Gastroesophageal sphincter (tissue), 4 donors: Measurements from ENCODE around the gene ABL2. TPM values are rescaled to one million over a fixed set of nuclear protein-coding genes. Genes with fewer than 3 reads are reported as not detected.

Source experiments
- ATAC-seq: fragments of 150-250 bp; one replicate; pipeline ENCODE4 v1.9.1; 2016; ENCODE audit warnings: mild to moderate bottlenecking, moderate library complexity
- H3K27ac ChIP-seq, 4 donors: fragments of 200-600 bp; sonication (generic) in 3 of 4; 1 replicate in 3 of 4; 2 replicates in 1 of 4; pipeline ENCODE4 v1.5.1; 2016 to 2019
- H3K27me3 ChIP-seq: fragments of 200-600 bp; sonication (generic); one replicate; pipeline ENCODE4 v1.5.1; 2019
- H3K36me3 ChIP-seq, 2 donors: fragments of 200-600 bp; sonication (generic); one replicate each; pipeline ENCODE4 v1.5.1; 2019; ENCODE audit warnings: control low read depth in 1 of 2
- H3K4me1 ChIP-seq, 3 donors: fragments of 200-600 bp; sonication (generic); 1 replicate in 2 of 3; 2 replicates in 1 of 3; pipeline ENCODE4 v1.5.1; 2016 to 2019; ENCODE audit warnings: control low read depth in 2 of 3
- H3K4me3 ChIP-seq, 2 donors: fragments of 200-600 bp; sonication (generic); one replicate each; pipeline ENCODE4 v1.5.1; 2019; ENCODE audit warnings: mild to moderate bottlenecking in 1 of 2, moderate library complexity in 1 of 2
- H3K9me3 ChIP-seq, 3 donors: fragments of 200-600 bp; sonication (generic); one replicate each; pipeline ENCODE4 v1.5.1; 2017 to 2019; ENCODE audit warnings: control low read depth in 2 of 3
- EP300 ChIP-seq: sonication (generic); formaldehyde crosslinking; IDR thresholded peaks from one replicate; pipeline ENCODE4 v1.6.1; 2017; ENCODE audit warnings: antibody characterized with exemption, mild to moderate bottlenecking
- POLR2A ChIP-seq, 2 donors: fragments of 450-650 bp; IDR thresholded peaks; one replicate each; pipeline ENCODE4 v1.6.1; 2017; ENCODE audit warnings: antibody characterized with exemption in 2 of 2, mild to moderate bottlenecking in 2 of 2, moderate library complexity in 1 of 2
- POLR2AphosphoS5 ChIP-seq: sonication (generic); formaldehyde crosslinking; IDR thresholded peaks from one replicate; pipeline ENCODE4 v1.6.1; 2017; ENCODE audit warnings: antibody characterized with exemption
- WGBS, 2 donors: methylation state at CpG; one replicate each; pipeline ENCODE4 v1.1.5; 2018; ENCODE audit warnings: low coverage in 1 of 2; 5-methylcytosine and 5-hydroxymethylcytosine counted together
- total RNA-seq, 4 donors: library from RNA; depleted of rRNA; stranded (reverse); fragments of >200 nt; gene quantifications; one replicate each; pipeline ENCODE4 v1.1.0, GENCODE V29; 2016
- TF ChIP-seq, protein P1 (sequence below), 4 experiments: fragments of 200-600 bp in 2 of 4; fragments of 450-650 bp in 2 of 4; sonication (generic) in 1 of 4; IDR thresholded peaks; one replicate each; pipeline ENCODE4 v1.5.1; 2017 to 2019; ENCODE audit warnings: antibody characterized with exemption in 4 of 4, mild to moderate bottlenecking in 2 of 4, moderate library complexity in 2 of 4

The ABL2 gene
- total RNA-seq, 4 donors from 2014 or later: 11.8 to 22.2 (median 17.2) TPM

DNA sequence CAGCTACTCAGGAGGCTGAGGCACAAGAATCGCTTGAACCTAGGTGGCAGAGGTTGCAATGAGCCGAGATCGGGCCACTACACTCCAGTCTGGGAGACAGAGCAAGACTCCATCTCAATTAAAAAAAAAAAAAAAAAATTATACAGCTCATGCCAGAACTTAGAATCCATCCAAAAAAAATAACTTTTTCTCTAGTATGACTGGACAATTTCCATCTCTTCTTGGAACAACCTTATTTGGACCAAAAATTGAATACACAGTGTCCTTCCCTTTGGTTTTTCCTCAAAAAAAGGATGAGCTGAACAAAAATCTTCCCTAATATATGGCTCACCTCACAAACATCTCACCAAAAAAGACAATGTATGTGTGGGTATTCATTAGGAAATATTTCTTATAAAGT lies 73.9 kb downstream of the ABL2 start:
- peak; percentile 50 for ATAC-seq
- Histone ChIP-seq H3K4me1 (peaks cover 0 to 32% (median 2%) of the 10 kb centered on the region in 3 donors), H3K27ac (peak overlapping the region in 1 of 4 donors; percentile 34), H3K27me3 (no peaks in the 10 kb centered on the region), H3K4me3 (no peak overlapping the region), H3K36me3 (no peaks in the 10 kb centered on the region), H3K9me3 (no peaks in the 10 kb centered on the region)
- WGBS, 2 donors: 63 to 89% methylated on average over 3 of the region's 3 CpGs
- TF ChIP-seq POLR2A (IDR thresholded peaks at IDR 0.05): no peak
- TF ChIP-seq, protein P1, sequence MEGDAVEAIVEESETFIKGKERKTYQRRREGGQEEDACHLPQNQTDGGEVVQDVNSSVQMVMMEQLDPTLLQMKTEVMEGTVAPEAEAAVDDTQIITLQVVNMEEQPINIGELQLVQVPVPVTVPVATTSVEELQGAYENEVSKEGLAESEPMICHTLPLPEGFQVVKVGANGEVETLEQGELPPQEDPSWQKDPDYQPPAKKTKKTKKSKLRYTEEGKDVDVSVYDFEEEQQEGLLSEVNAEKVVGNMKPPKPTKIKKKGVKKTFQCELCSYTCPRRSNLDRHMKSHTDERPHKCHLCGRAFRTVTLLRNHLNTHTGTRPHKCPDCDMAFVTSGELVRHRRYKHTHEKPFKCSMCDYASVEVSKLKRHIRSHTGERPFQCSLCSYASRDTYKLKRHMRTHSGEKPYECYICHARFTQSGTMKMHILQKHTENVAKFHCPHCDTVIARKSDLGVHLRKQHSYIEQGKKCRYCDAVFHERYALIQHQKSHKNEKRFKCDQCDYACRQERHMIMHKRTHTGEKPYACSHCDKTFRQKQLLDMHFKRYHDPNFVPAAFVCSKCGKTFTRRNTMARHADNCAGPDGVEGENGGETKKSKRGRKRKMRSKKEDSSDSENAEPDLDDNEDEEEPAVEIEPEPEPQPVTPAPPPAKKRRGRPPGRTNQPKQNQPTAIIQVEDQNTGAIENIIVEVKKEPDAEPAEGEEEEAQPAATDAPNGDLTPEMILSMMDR (IDR thresholded peaks at IDR 0.05): no peak
- no peak for TF ChIP-seq POLR2AphosphoS5
- TF ChIP-seq EP300: no peak

DNA sequence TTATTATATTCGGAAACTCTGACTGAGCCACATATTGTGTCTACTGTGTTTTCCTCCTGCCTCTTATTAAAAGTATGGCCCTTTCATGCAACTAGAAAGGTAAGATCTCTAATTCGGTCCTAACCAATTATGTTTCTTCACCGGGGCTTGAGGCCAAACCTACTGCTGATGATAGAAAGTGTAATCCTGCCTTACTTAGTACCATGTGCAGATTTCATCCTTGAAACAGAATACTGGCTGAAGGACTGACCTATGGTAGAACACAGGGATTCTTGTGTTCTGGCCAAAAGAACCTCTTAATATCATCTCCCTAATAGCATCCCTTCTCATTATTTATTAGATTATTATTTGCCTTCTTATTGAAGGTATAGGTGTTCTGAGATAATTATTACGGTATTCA lies 75.0 kb downstream of the ABL2 start:
- no peaks in the 10 kb centered on the region for H3K36me3 ChIP-seq
- H3K27me3 ChIP-seq: no peaks in the 10 kb centered on the region
- H3K9me3 ChIP-seq: no peaks in the 10 kb centered on the region
- peaks cover 0 to 32% (median 2%) of the 10 kb centered on the region in 3 donors for H3K4me1 ChIP-seq
- no peak overlapping the region for H3K4me3 ChIP-seq
- no peak for ATAC-seq
- TF ChIP-seq EP300 (no peak), POLR2A (IDR thresholded peaks at IDR 0.05) (no peak), POLR2AphosphoS5 (no peak)
- TF ChIP-seq, protein P1 (IDR thresholded peaks at IDR 0.05): no peak
- WGBS, 2 donors: 85 to 91% methylated on average over 4 of the region's 4 CpGs
- H3K27ac ChIP-seq: no peak overlapping the region

DNA sequence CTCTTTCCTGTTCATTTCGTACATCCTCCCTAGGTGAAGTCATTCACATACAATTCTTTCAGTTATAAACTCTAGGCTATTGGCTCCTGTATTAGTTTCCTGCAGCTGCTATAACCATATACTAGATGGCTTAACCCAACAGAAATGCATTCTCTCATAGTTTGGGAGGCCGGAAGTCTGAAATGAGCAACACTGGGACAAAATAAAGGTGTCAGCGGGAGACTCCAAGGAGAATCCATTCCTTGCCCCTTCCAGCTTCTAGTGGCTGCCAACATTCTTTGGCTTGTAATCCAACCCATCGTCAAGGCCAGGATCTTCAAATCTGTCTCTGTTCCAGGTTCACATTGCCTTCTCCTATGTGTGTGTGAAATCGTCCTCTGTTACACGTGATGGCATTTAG lies 76.3 kb downstream of the ABL2 start:
- H3K4me1 ChIP-seq: peaks cover 0 to 32% (median 2%) of the 10 kb centered on the region in 3 donors
- H3K4me3 ChIP-seq: no peak overlapping the region
- ATAC-seq: peak; percentile 41
- no peak for TF ChIP-seq POLR2AphosphoS5
- TF ChIP-seq POLR2A (IDR thresholded peaks at IDR 0.05): no peak
- TF ChIP-seq, protein P1 (IDR thresholded peaks at IDR 0.05): no peak
- 57 to 63% methylated on average over 6 of the region's 6 CpGs for WGBS, 2 donors
- no peaks in the 10 kb centered on the region for H3K36me3 ChIP-seq
- H3K27ac ChIP-seq: peak overlapping the region in 1 of 4 donors; percentile 0
- no peaks in the 10 kb centered on the region for H3K9me3 ChIP-seq
- no peaks in the 10 kb centered on the region for H3K27me3 ChIP-seq

DNA sequence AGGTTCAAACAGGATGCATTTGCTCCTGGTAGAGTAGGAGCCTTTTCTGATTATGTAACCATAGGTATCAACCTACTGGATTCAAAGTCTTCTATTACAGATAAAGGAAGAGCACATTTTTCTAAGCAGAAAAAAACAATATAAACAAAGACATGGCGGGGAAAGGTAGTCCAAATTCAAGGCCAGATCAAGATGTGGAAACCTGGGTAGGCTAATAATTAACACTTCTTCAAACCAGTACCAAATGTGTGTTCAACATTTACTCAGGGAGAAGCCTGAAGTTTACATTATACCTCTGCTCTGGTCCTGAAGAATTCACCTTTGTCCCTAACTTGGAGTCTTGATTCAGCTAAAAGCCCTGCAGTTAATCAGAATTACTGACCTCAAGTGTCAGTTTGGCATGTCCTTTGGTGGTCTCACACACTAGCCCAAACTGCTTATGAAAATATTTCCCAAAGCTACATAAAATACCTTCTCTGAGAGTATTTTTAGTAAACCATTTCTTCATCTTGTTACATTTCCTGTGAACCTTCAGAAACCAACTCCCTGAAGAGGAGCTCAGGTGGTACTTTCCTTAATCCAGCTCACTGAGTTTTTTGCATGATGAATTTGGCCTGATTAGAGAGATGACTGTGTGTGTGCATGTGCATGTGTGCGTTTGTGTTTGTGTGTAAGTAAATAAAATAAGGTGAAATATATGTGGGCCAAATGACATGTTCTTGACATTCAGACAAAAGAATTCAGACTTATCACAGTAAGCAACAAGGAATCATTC lies 77.4 kb downstream of the ABL2 start:
- 78 to 94% methylated on average over 2 of the region's 2 CpGs for WGBS, 2 donors
- no peak for ATAC-seq
- H3K4me1 ChIP-seq: peaks cover 0 to 32% (median 2%) of the 10 kb centered on the region in 3 donors
- H3K36me3 ChIP-seq: peaks cover 0 to 3% of the 10 kb centered on the region in 2 donors
- H3K9me3 ChIP-seq: no peaks in the 10 kb centered on the region
- no peaks in the 10 kb centered on the region for H3K27me3 ChIP-seq
- no peak overlapping the region for H3K27ac ChIP-seq
- TF ChIP-seq, protein P1 (IDR thresholded peaks at IDR 0.05): no peak
- TF ChIP-seq EP300: no peak
- no peak for TF ChIP-seq POLR2A (IDR thresholded peaks at IDR 0.05)
- TF ChIP-seq POLR2AphosphoS5: no peak
- no peak overlapping the region for H3K4me3 ChIP-seq

DNA sequence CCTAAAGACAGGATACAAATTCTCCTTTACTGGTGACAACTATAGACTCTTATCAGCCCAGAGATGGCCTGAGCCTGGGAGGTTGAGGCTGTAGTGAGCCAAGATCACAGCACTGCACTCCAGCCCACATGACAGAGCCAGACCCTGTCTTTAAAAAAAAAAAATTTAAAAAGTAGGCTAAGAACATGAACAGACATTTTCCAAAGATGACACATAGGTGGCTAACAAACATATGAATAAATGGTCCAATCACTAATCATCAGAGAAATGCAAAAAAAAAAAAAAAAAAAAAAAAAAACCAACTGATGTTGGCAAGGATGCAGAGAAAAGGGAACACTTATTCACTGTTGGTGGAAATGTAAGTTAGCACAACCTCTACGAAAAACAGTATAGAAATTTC lies 82.6 kb downstream of the ABL2 start:
- Histone ChIP-seq H3K4me3 (no peak overlapping the region), H3K27ac (no peak overlapping the region), H3K4me1 (peaks cover 0 to 19% (median 3%) of the 10 kb centered on the region in 3 donors), H3K27me3 (no peaks in the 10 kb centered on the region), H3K36me3 (peaks cover 0 to 3% of the 10 kb centered on the region in 2 donors), H3K9me3 (no peaks in the 10 kb centered on the region)
- no peak for ATAC-seq
- TF ChIP-seq POLR2A (IDR thresholded peaks at IDR 0.05): no peak
- TF ChIP-seq POLR2AphosphoS5: no peak
- TF ChIP-seq, protein P1 (IDR thresholded peaks at IDR 0.05): no peak
- TF ChIP-seq EP300: no peak
- WGBS, 2 donors: 70 to 100% methylated on average over 1 of the region's 1 CpG
